K562 (cell line): ENCODE measurements around the gene OR51B5. TPM values are rescaled to one million over a fixed set of nuclear protein-coding genes. Genes with fewer than 3 reads are reported as not detected.
A peak's percentile ranks its signal among the peaks of the same experiment; 100 is the strongest.
"Not testable (repeated sequence)": the region's sequence is repeated elsewhere in the genome, so short reads cannot be mapped to it uniquely, and the experiment has no call there.

Source experiments
- ATAC-seq: fragments of 200-7000 bp; cut with Tn5 transposase; 3 replicates; pipeline ENCODE4 v1.9.1; 2020; ENCODE audit warnings: moderate library complexity
- BruUV-seq: library from RNA; stranded (reverse); fragments of 400-500 nt; replicated peaks from 2 replicates; lab custom pipeline; 2021; lab: Mats Ljungman, UMichigan
- CTCF ChIA-PET: fragments of 300-600 bp; formaldehyde crosslinking; extraction: SDS; loops from one replicate; lab custom pipeline; 2021; ENCODE audit warnings: low intra/inter-chr PET ratio; lab: Yijun Ruan, JAX
- POLR2A ChIA-PET: fragments of 300-600, 350-650 bp; sonication (Branson Sonifier 250); formaldehyde crosslinking; extraction: SDS; loops from one replicate; lab custom pipeline; 2021; ENCODE audit warnings: antibody characterized with exemption, inconsistent platforms; lab: Yijun Ruan, JAX
- DNase-seq, 4 experiments: peaks; one replicate each; pipeline versions ENCODE4 v3.0.0 to v3.0.0-alpha.2; 2011 to 2018; ENCODE audit warnings: low spot score in 3 of 4, mixed read lengths in 3 of 4; ENCODE audit errors: extremely low read depth in 1 of 4
- FAIRE-seq: peaks from 2 replicates; lab custom pipeline; 2011; peaks lifted over from hg19 to GRCh38; lab: Jason Lieb, UNC
- H2AFZ ChIP-seq: 2 replicates; pipeline ENCODE4 v1.6.0; 2011; ENCODE audit warnings: low read depth, low read length, control low read depth, inconsistent platforms
- H3K27ac ChIP-seq: fragments of 200-600 bp; 3 replicates; pipeline ENCODE4 v1.8.0; 2011; ENCODE audit warnings: low read depth, mild to moderate bottlenecking, control low read depth, inconsistent platforms, low read length, moderate library complexity, mixed read lengths; ENCODE audit errors: extremely low read depth
- H3K27me3 ChIP-seq, 2 experiments: fragments of 300-600 bp in 1 of 2; 2 replicates in 1 of 2; 3 replicates in 1 of 2; pipeline versions ENCODE4 v1.6.0 to v1.8.0; 2011; ENCODE audit warnings: inconsistent platforms in 2 of 2, low read length in 2 of 2, mild to moderate bottlenecking in 1 of 2, mixed read lengths in 1 of 2, moderate library complexity in 1 of 2; ENCODE audit not compliant: control insufficient read depth in 2 of 2, insufficient read depth in 2 of 2
- H3K36me3 ChIP-seq: fragments of 300-600 bp; 3 replicates; pipeline ENCODE4 v1.8.0; 2011; ENCODE audit warnings: mild to moderate bottlenecking, low read length, inconsistent platforms; ENCODE audit not compliant: control insufficient read depth, insufficient read depth
- H3K4me1 ChIP-seq, 2 experiments: fragments of 200-600 bp in 1 of 2; replicated peaks in 1 of 2; 2 replicates in 1 of 2; 3 replicates in 1 of 2; pipeline versions ENCODE4 v1.5.1 to v1.8.0; 2011; ENCODE audit warnings: inconsistent platforms in 2 of 2, low read length in 2 of 2, mild to moderate bottlenecking in 1 of 2, mixed read lengths in 1 of 2, moderate library complexity in 1 of 2; ENCODE audit not compliant: control insufficient read depth in 2 of 2, insufficient read depth in 2 of 2
- H3K4me2 ChIP-seq: 2 replicates; pipeline ENCODE4 v1.6.1; 2011; ENCODE audit warnings: low read length, control low read depth, inconsistent platforms, mixed read lengths; ENCODE audit not compliant: insufficient read depth
- H3K4me3 ChIP-seq: fragments of 200-600 bp; sonication (generic), shearing (Covaris generic); 2 replicates; pipeline ENCODE4 v1.5.1; 2016; ENCODE audit warnings: control low read depth, inconsistent platforms
- H3K79me2 ChIP-seq: fragments of 200-600 bp; 3 replicates; pipeline ENCODE4 v1.8.0; 2011; ENCODE audit warnings: low read length, inconsistent platforms; ENCODE audit not compliant: control insufficient read depth, insufficient read depth
- H3K9ac ChIP-seq, 2 experiments: 2 replicates each; pipeline versions ENCODE4 v1.6.0 to v1.6.1; 2011; ENCODE audit warnings: low read depth in 2 of 2, low read length in 2 of 2, control low read depth in 1 of 2, inconsistent platforms in 1 of 2, mild to moderate bottlenecking in 1 of 2, mixed read lengths in 1 of 2; ENCODE audit not compliant: insufficient read depth in 1 of 2
- H3K9me1 ChIP-seq: one replicate; pipeline ENCODE4 v1.6.0; 2011; ENCODE audit warnings: inconsistent platforms, mild to moderate bottlenecking, low read length, moderate library complexity; ENCODE audit not compliant: control insufficient read depth, insufficient read depth
- H3K9me3 ChIP-seq: replicated peaks from 2 replicates; pipeline ENCODE4 v1.5.1; 2011; ENCODE audit warnings: low read depth, low read length, inconsistent platforms; ENCODE audit not compliant: control insufficient read depth, insufficient read depth
- H4K20me1 ChIP-seq: replicated peaks from 2 replicates; pipeline ENCODE4 v1.6.1; 2011; ENCODE audit warnings: low read length, inconsistent platforms, mixed read lengths; ENCODE audit not compliant: control insufficient read depth, insufficient read depth
- CC2D1A ChIP-seq: fragments of 450-650 bp; IDR thresholded peaks from 2 replicates; pipeline ENCODE4 v1.6.1; 2017; ENCODE audit warnings: mild to moderate bottlenecking
- WGBS: fragments of 100-300 bp; shearing (Covaris generic); methylation state at CpG from one replicate; pipeline ENCODE4 v1.1.6; 2016; ENCODE audit warnings: low coverage, mixed read lengths; ENCODE audit not compliant: insufficient coverage; ENCODE audit errors: missing lambda C conversion rate; 5-methylcytosine and 5-hydroxymethylcytosine counted together
- in situ Hi-C: fragments of 300-500 bp; cut with MboI; formaldehyde crosslinking; loops from 4 replicates; pipeline ENCODE4 v1.15.0; 2018; ENCODE audit warnings: inconsistent platforms, mixed read lengths
- intact Hi-C: fragments of 100-400 bp; cut with micrococcal nuclease; formaldehyde crosslinking; loops from 2 replicates; pipeline ENCODE4 v1.14.2; 2022
- polyA plus RNA-seq, 8 experiments: library from polyadenylated mRNA; depleted of rRNA in 4 of 8; stranded (reverse) in 5 of 8; unstranded in 3 of 8; fragments of >200 nt; fragmentation: Nextera tagmentation in 2 of 8; fragmentation: Illumina TruSeq in 1 of 8; extraction: Ambion mirVana in 2 of 8; extraction: Trizol in 1 of 8; gene quantifications; 2 replicates each; pipeline versions ENCODE4 v1.2.1 to v1.2.3, GENCODE V29; 2011 to 2014; ENCODE audit warnings: inconsistent platforms in 1 of 8, missing spikeins in 1 of 8
- total RNA-seq, 7 experiments: library from RNA; depleted of rRNA in 6 of 7; stranded (reverse); fragments of >200 nt in 6 of 7; fragmentation: Illumina TruSeq in 2 of 7; extraction: Trizol in 2 of 7; gene quantifications; 2 replicates each; pipeline versions ENCODE4 v1.2.1 to v1.2.3, GENCODE V29; 2011 to 2021; ENCODE audit warnings: low replicate concordance in 1 of 7
- TF ChIP-seq, protein P1 (sequence below): fragments of 450-650 bp; IDR thresholded peaks from 2 replicates; pipeline ENCODE4 v1.6.1; 2016; ENCODE audit warnings: mild to moderate bottlenecking
- TF ChIP-seq, protein P2 (sequence below): sonication (generic); formaldehyde crosslinking; IDR thresholded peaks from 2 replicates; pipeline ENCODE4 v1.8.1; 2023; ENCODE audit warnings: mild to moderate bottlenecking, missing genetic modification reagents
- TF ChIP-seq, protein P3 (sequence below): IDR thresholded peaks from 2 replicates; pipeline ENCODE4 v1.6.1; 2016; ENCODE audit warnings: missing genetic modification characterization, missing compliant biosample characterization
- TF ChIP-seq, protein P4 (sequence below), 2 experiments: fragments of 450-650 bp; IDR thresholded peaks; 2 replicates each; pipeline ENCODE4 v1.6.1; 2016

OR51B5 gene
- total and polyA plus RNA-seq, 9 of the 15 experiments (the other 6 are each of a cell fraction or from before 2014, with no cell fraction given), result 81.2 to 176 (median 113) TPM

DNA sequence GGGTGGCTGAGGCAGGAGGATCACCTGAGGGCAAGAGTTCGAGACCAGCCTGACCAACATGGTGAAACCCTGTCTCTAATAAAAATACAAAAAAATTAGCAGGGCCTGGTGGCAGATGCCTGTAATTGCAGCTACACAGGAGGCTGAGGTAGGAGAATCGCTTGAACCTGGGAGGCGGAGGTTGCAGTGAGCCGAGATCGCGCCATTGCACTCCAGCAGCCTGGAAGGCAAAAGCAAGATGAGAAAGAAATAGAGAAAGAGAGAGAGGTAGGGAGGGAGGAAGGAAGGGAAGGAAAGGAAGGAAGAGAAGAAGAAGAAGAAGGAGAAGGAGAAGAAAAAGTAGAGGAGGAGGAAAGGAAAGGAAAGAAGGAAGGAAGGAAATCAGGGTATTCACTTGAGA lies 23.0 kb upstream of the OR51B5 start:
- H3K9me1 ChIP-seq, FAIRE-seq, BruUV-seq, H3K4me2 ChIP-seq, H3K4me3 ChIP-seq, in situ Hi-C loops, H3K27me3 ChIP-seq, DNase-seq, H3K27ac ChIP-seq, ATAC-seq, H2AFZ ChIP-seq, H4K20me1 ChIP-seq, POLR2A ChIA-PET, CTCF ChIA-PET, H3K9ac ChIP-seq, H3K9me3 ChIP-seq: not testable (repeated sequence)
- Histone ChIP-seq H3K4me1 (peaks cover 5 to 40% of the 10 kb centered on the region in 2 experiments; a peak in 3 of 5 replicates), H3K36me3 (peaks cover 74% of the 10 kb centered on the region), H3K79me2 (peaks cover 91% of the 10 kb centered on the region)
- WGBS, result 86% methylated on average over 1 of the region's 6 CpGs
- TF ChIP-seq, protein P1, sequence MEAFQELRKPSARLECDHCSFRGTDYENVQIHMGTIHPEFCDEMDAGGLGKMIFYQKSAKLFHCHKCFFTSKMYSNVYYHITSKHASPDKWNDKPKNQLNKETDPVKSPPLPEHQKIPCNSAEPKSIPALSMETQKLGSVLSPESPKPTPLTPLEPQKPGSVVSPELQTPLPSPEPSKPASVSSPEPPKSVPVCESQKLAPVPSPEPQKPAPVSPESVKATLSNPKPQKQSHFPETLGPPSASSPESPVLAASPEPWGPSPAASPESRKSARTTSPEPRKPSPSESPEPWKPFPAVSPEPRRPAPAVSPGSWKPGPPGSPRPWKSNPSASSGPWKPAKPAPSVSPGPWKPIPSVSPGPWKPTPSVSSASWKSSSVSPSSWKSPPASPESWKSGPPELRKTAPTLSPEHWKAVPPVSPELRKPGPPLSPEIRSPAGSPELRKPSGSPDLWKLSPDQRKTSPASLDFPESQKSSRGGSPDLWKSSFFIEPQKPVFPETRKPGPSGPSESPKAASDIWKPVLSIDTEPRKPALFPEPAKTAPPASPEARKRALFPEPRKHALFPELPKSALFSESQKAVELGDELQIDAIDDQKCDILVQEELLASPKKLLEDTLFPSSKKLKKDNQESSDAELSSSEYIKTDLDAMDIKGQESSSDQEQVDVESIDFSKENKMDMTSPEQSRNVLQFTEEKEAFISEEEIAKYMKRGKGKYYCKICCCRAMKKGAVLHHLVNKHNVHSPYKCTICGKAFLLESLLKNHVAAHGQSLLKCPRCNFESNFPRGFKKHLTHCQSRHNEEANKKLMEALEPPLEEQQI, result peak; percentile 59; the same call in 1 of the 2 replicates
- 0 out of 2 replicates have a peak, but pooled peaks have one; percentile 27 for TF ChIP-seq CC2D1A
- TF ChIP-seq, protein P2, sequence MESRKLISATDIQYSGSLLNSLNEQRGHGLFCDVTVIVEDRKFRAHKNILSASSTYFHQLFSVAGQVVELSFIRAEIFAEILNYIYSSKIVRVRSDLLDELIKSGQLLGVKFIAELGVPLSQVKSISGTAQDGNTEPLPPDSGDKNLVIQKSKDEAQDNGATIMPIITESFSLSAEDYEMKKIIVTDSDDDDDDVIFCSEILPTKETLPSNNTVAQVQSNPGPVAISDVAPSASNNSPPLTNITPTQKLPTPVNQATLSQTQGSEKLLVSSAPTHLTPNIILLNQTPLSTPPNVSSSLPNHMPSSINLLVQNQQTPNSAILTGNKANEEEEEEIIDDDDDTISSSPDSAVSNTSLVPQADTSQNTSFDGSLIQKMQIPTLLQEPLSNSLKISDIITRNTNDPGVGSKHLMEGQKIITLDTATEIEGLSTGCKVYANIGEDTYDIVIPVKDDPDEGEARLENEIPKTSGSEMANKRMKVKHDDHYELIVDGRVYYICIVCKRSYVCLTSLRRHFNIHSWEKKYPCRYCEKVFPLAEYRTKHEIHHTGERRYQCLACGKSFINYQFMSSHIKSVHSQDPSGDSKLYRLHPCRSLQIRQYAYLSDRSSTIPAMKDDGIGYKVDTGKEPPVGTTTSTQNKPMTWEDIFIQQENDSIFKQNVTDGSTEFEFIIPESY (CRISPR knock-in tag), result peak; percentile 91
- TF ChIP-seq, protein P3, sequence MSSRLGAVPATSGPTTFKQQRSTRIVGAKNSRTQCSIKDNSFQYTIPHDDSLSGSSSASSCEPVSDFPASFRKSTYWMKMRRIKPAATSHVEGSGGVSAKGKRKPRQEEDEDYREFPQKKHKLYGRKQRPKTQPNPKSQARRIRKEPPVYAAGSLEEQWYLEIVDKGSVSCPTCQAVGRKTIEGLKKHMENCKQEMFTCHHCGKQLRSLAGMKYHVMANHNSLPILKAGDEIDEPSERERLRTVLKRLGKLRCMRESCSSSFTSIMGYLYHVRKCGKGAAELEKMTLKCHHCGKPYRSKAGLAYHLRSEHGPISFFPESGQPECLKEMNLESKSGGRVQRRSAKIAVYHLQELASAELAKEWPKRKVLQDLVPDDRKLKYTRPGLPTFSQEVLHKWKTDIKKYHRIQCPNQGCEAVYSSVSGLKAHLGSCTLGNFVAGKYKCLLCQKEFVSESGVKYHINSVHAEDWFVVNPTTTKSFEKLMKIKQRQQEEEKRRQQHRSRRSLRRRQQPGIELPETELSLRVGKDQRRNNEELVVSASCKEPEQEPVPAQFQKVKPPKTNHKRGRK (tag), result peak; percentile 71
- TF ChIP-seq, protein P4, sequence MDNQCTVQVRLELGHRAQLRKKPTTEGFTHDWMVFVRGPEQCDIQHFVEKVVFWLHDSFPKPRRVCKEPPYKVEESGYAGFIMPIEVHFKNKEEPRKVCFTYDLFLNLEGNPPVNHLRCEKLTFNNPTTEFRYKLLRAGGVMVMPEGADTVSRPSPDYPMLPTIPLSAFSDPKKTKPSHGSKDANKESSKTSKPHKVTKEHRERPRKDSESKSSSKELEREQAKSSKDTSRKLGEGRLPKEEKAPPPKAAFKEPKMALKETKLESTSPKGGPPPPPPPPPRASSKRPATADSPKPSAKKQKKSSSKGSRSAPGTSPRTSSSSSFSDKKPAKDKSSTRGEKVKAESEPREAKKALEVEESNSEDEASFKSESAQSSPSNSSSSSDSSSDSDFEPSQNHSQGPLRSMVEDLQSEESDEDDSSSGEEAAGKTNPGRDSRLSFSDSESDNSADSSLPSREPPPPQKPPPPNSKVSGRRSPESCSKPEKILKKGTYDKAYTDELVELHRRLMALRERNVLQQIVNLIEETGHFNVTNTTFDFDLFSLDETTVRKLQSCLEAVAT (IDR thresholded peaks at IDR 0.05), result peak in 1 of 2 experiments; percentile 69; a peak in 1 of 4 replicates
- intact Hi-C loops, result loop anchor here (5.0 kb wide), 1 partner anchor 244 kb away; no protein-coding TSS in a partner anchor
